Fibroblast of lung (primary cell): ENCODE results near the gene KRT7. TPM values are rescaled to one million over a fixed set of nuclear protein-coding genes. Genes with fewer than 3 reads are reported as not detected.
"Not testable (repeated sequence)": the region's sequence is repeated elsewhere in the genome, so short reads cannot be mapped to it uniquely, and the experiment has no call there.

Source experiments
- DNase-seq, 2 donors: peaks; one replicate each; pipeline versions ENCODE4 v3.0.0 to v3.0.0-alpha.2; 2010; ENCODE audit warnings: low read depth in 2 of 2
- H2AFZ ChIP-seq: 2 replicates; pipeline ENCODE4 v1.5.1; 2012; ENCODE audit warnings: low read length, control low read depth, inconsistent platforms
- H3K27ac ChIP-seq: 2 replicates; pipeline ENCODE4 v1.5.1; 2011; ENCODE audit warnings: low read length, control low read depth; ENCODE audit not compliant: insufficient read depth
- H3K27me3 ChIP-seq: 2 replicates; pipeline ENCODE4 v1.5.1; 2011; ENCODE audit warnings: mild to moderate bottlenecking, low read length; ENCODE audit not compliant: control insufficient read depth, insufficient read depth
- H3K36me3 ChIP-seq: 2 replicates; pipeline ENCODE4 v1.5.1; 2011; ENCODE audit warnings: low read length; ENCODE audit not compliant: control insufficient read depth, insufficient read depth
- H3K4me1 ChIP-seq: 2 replicates; pipeline ENCODE4 v1.5.1; 2011; ENCODE audit warnings: low read length; ENCODE audit not compliant: control insufficient read depth, insufficient read depth; ENCODE audit errors: extremely low read depth
- H3K4me2 ChIP-seq: 2 replicates; pipeline ENCODE4 v1.5.1; 2011; ENCODE audit warnings: low read length, control low read depth; ENCODE audit not compliant: insufficient read depth; ENCODE audit errors: extremely low read depth
- H3K4me3 ChIP-seq, 4 experiments: fragments of 200-600 bp in 1 of 4; sonication (generic) in 1 of 4; replicated peaks in 1 of 4; 2 replicates each; pipeline ENCODE4 v1.5.1; 2011 to 2016; ENCODE audit warnings: low read length in 4 of 4, low read depth in 3 of 4, mild to moderate bottlenecking in 3 of 4, control low read depth in 2 of 4, inconsistent platforms in 1 of 4, mixed read lengths in 1 of 4; ENCODE audit not compliant: insufficient read depth in 1 of 4; ENCODE audit errors: control extremely low read depth in 1 of 4
- H3K79me2 ChIP-seq: 2 replicates; pipeline ENCODE4 v1.5.1; 2012; ENCODE audit warnings: mild to moderate bottlenecking, low read length, inconsistent platforms; ENCODE audit not compliant: control insufficient read depth, insufficient read depth
- H3K9ac ChIP-seq: 2 replicates; pipeline ENCODE4 v1.5.1; 2011; ENCODE audit warnings: mild to moderate bottlenecking, low read length, control low read depth; ENCODE audit not compliant: insufficient read depth
- H3K9me3 ChIP-seq: 2 replicates; pipeline ENCODE4 v1.5.1; 2012; ENCODE audit warnings: low read depth, low read length; ENCODE audit not compliant: control insufficient read depth, insufficient read depth
- H4K20me1 ChIP-seq: 2 replicates; pipeline ENCODE4 v1.5.1; 2011; ENCODE audit warnings: low read length; ENCODE audit not compliant: control insufficient read depth, insufficient read depth; ENCODE audit errors: extremely low read depth
- EZH2 ChIP-seq: IDR thresholded peaks from 2 replicates; pipeline ENCODE4 v1.5.1; 2012; ENCODE audit warnings: low read length, control low read depth, mild to moderate bottlenecking; ENCODE audit errors: missing control alignments
- polyA plus RNA-seq, 2 donors: library from polyadenylated mRNA; depleted of rRNA in 1 of 2; stranded (reverse) in 1 of 2; unstranded in 1 of 2; fragments of >200 nt; gene quantifications; 2 replicates each; pipeline ENCODE4 v1.2.1, GENCODE V29; 2011 to 2012; ENCODE audit warnings: missing spikeins in 1 of 2
- total RNA-seq: library from RNA; depleted of rRNA; stranded (reverse); fragments of >200 nt; gene quantifications from 2 replicates; pipeline ENCODE4 v1.2.1, GENCODE V29; 2014
- TF ChIP-seq, protein P1 (sequence below), 2 donors: IDR thresholded peaks in 1 of 2; conservative IDR thresholded peaks in 1 of 2; 1 replicate in 1 of 2; 2 replicates in 1 of 2; pipeline ENCODE4 v1.5.1; 2011 to 2012; ENCODE audit warnings: low read length in 2 of 2, control low read depth in 1 of 2, inconsistent platforms in 1 of 2, low read depth in 1 of 2, mild to moderate bottlenecking in 1 of 2

KRT7 gene
- total and polyA plus RNA-seq, 2 donors (not counting 1 experiment from before 2014, with no cell fraction given): 3.5 to 8.6 TPM

DNA sequence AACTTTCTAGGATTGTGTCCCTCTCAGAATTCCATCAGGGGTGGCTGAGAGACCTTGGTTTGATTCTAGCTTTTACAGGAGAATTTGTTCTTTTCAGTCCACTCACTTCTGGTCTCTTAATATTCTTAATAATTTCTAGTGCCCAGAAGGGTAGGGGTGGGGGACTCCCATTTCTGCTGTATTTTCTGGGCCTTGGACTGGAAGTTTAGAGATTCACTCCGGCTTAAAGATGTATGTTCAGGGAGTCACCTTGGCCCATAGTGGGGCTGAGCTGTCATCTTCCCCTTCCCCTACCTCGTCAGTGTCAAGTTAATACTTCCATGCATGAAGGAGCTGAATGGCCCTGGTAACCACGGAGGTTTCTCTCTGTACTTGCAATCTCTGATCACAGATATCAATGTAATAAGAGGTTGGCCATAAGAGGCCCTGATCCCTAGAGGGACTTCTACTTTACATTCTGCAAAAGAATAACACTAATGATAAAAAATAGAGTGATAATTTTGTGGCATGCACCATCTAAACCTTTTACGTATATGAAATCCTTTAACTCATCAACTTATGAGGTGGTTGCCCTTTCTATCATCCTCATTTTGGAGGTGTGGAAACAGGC lies 51.6 kb downstream of the KRT7 start:
- Histone ChIP-seq H3K27ac (no peak overlapping the region), H3K9me3 (no peaks in the 10 kb centered on the region)
- TF ChIP-seq, protein P1, sequence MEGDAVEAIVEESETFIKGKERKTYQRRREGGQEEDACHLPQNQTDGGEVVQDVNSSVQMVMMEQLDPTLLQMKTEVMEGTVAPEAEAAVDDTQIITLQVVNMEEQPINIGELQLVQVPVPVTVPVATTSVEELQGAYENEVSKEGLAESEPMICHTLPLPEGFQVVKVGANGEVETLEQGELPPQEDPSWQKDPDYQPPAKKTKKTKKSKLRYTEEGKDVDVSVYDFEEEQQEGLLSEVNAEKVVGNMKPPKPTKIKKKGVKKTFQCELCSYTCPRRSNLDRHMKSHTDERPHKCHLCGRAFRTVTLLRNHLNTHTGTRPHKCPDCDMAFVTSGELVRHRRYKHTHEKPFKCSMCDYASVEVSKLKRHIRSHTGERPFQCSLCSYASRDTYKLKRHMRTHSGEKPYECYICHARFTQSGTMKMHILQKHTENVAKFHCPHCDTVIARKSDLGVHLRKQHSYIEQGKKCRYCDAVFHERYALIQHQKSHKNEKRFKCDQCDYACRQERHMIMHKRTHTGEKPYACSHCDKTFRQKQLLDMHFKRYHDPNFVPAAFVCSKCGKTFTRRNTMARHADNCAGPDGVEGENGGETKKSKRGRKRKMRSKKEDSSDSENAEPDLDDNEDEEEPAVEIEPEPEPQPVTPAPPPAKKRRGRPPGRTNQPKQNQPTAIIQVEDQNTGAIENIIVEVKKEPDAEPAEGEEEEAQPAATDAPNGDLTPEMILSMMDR (conservative IDR thresholded peaks at IDR 0.05 in 1 of 2, IDR thresholded peaks at IDR 0.05 in 1 of 2; ENCODE audit: low read depth in 1 of 2, low read length in 2 of 2): no peak
- TF ChIP-seq EZH2: no peak

DNA sequence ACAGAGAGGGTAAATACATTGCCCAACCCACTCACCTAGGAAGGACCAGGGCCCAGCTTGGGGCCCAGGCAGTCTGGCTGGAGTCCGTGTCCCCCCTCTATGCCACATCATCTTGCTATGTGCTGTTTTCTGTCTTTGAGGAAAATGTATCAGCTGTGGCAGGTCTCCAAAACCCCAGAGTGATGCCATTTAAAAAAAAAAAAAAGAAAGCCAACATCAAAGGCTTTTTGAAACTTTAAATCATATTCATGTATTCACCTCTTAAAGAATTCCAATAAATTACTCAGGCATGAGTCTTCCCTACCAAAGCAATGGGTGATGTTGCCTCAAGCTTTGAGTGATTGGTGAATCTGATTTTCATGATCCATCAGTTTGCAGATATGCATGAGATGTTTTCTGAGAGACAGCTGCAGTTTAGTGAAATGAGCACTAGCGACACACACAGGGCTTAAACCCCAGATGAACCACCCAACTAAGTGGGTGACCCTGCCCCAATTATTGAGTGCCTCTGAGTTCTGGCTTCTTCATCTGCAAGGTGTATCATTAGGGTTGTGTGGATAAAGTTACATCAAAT lies 52.2 kb downstream of the KRT7 start:
- no peaks in the 10 kb centered on the region for H3K36me3 ChIP-seq
- no peaks in the 10 kb centered on the region for H3K79me2 ChIP-seq
- no peak overlapping the region for H3K9ac ChIP-seq
- no peak overlapping the region for H3K4me3 ChIP-seq
- no peak overlapping the region for H3K27ac ChIP-seq
- no peak overlapping the region for H2AFZ ChIP-seq
- H3K4me1 ChIP-seq: peaks cover 14% of the 10 kb centered on the region
- no peak overlapping the region for H3K4me2 ChIP-seq
- H3K27me3 ChIP-seq: no peaks in the 10 kb centered on the region
- H4K20me1 ChIP-seq: no peaks in the 10 kb centered on the region
- H3K9me3 ChIP-seq: no peaks in the 10 kb centered on the region
- DNase-seq: peak in 1 of 2 donors; percentile 63
- no peak for TF ChIP-seq EZH2
- TF ChIP-seq, protein P1 (conservative IDR thresholded peaks at IDR 0.05 in 1 of 2, IDR thresholded peaks at IDR 0.05 in 1 of 2; ENCODE audit: low read depth in 1 of 2, low read length in 2 of 2): no peak

More for the DNA sequence above, 51.6 kb downstream of the KRT7 start:
- no peak overlapping the region for H3K9ac ChIP-seq
- H3K79me2 ChIP-seq: no peaks in the 10 kb centered on the region
- no peak for DNase-seq
- H3K4me2 ChIP-seq: no peak overlapping the region
- no peaks in the 10 kb centered on the region for H3K27me3 ChIP-seq
- peaks cover 20% of the 10 kb centered on the region for H3K4me1 ChIP-seq
- H2AFZ ChIP-seq: no peak overlapping the region
- H3K4me3 ChIP-seq: no peak overlapping the region
- H3K36me3 ChIP-seq: no peaks in the 10 kb centered on the region
- no peaks in the 10 kb centered on the region for H4K20me1 ChIP-seq

DNA sequence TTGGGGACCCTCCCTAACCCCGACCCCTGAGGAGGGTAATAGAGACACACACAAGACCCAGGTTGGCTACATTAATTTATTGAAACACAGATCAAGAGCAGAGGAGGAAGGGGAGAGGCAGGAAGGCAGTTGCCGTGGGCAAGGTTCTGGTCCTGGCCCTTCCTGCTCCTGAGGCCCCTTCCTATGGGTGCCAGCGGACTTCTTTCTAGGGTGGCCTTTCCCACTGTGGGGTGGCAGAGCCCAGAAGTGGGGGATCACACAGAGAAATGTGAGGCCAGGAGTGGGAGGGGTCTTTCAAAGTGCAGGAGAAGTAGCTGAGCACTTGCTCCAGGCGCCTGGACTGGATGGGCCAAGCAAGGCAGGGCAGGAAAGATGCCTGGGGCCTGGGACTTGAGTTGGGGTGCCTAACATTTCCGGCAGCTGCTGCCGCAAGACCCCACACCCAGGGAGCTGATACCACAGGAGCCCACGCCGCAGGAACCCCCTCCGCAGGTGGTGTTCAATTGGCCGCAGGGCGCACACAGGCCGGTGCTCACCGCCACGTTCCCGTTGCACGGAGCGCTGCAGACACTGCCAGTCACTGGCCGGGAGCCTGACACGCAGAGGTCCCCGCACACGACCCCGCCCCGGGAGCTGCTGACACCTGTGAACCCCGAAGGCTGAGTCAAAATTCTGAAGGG lies 52.9 kb downstream of the KRT7 start:
- Histone ChIP-seq H2AFZ (no peak overlapping the region), H3K9me3 (no peaks in the 10 kb centered on the region), H3K27me3 (no peaks in the 10 kb centered on the region), H4K20me1 (no peaks in the 10 kb centered on the region), H3K79me2 (no peaks in the 10 kb centered on the region), H3K4me3 (no peak overlapping the region), H3K4me2 (no peak overlapping the region), H3K27ac (no peak overlapping the region), H3K4me1 (peaks cover 8% of the 10 kb centered on the region), H3K9ac (no peak overlapping the region), H3K36me3 (no peaks in the 10 kb centered on the region)
- TF ChIP-seq, protein P1 (conservative IDR thresholded peaks at IDR 0.05 in 1 of 2, IDR thresholded peaks at IDR 0.05 in 1 of 2; ENCODE audit: low read depth in 1 of 2, low read length in 2 of 2): no peak
- no peak for TF ChIP-seq EZH2
- DNase-seq: no peak

DNA sequence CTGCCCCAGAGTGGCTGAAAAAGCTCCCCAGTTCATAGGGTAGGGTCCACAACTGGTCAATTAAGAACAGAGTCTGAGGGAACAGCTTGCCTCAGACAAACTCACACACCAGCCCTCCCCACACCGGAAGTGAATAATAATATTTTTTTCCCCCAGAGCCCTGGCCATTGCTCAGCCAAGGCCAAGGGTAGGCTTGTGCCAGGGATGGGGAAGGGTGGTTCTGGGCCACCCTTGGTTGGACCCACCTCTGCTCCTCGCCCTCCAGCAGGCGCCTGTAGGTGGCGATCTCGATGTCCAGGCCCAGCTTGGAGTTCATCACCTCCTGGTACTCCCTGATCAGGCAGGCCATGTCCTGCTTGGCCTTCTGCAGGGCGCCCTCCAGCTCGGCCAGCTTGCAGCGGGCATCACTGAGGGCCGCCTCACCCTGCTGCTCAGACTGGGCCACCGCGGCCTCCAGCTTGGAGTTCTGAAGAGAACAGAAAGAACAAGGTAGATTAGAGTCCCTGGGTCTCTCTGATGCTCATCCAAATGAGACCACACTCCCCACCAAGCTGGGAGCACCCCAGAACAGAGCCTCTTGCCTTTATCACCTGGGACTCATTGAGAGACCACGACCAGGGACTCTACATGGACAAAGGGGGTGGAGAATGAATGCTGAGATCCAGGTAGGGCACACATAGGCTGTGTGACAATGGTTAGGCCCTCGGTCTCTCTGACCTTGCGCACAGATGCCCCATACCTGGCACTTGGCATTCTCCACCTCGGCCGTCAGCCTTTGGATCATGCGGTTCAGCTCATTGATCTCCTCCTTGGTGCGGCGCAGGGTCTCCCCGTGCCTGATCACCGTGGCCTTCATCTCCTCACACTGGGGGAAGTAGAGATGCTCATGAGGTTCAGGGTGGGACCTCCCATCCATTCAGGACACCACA lies 54.1 kb downstream of the KRT7 start:
- not testable (repeated sequence) for H3K27ac ChIP-seq, H3K4me2 ChIP-seq, H3K9ac ChIP-seq, H3K9me3 ChIP-seq, H4K20me1 ChIP-seq, H3K36me3 ChIP-seq, H3K4me3 ChIP-seq, DNase-seq, H2AFZ ChIP-seq, H3K79me2 ChIP-seq, H3K27me3 ChIP-seq, H3K4me1 ChIP-seq
